Measurements from ENCODE around the gene MTG2.

Gene MTG2

GRCh38 chr20:62174021-62174804 is 8.6 kb upstream of the MTG2 start:
- H2AFZ ChIP-seq (ENCODE audit: low read depth, low read length): no peak overlapping the region
- no peak overlapping the region for H3K27ac ChIP-seq (ENCODE audit: low read length)
- no peaks in the 10 kb centered on the region for H3K9me3 ChIP-seq (ENCODE audit: insufficient read depth, low read length)
- no peak overlapping the region for H3K4me3 ChIP-seq (ENCODE audit: low read length)
- no peak overlapping the region for H3K9ac ChIP-seq (ENCODE audit: low read length)
- no peaks in the 10 kb centered on the region for H3K27me3 ChIP-seq (ENCODE audit: low read depth, low read length)
- H3K79me2 ChIP-seq (ENCODE audit: low read length): no peaks in the 10 kb centered on the region
- no peaks in the 10 kb centered on the region for H3K4me1 ChIP-seq (ENCODE audit: low read length)
- peaks cover 3% of the 10 kb centered on the region for H3K36me3 ChIP-seq (replicated peaks; ENCODE audit: low read depth, low read length)
- H4K20me1 ChIP-seq (ENCODE audit: insufficient read depth, low read length): no peaks in the 10 kb centered on the region
- TF ChIP-seq CTCF (IDR thresholded peaks at IDR 0.05; ENCODE audit: low read depth, low read length) (no peak), EZH2phosphoT487 (IDR thresholded peaks at IDR 0.05; ENCODE audit: low read depth) (no peak)
- no peak overlapping the region for H3K4me2 ChIP-seq (ENCODE audit: low read length)

GRCh38 chr20:62174870-62175624 is 7.8 kb upstream of the MTG2 start:
- no peaks in the 10 kb centered on the region for H3K9me3 ChIP-seq (ENCODE audit: insufficient read depth, low read length)
- no peak overlapping the region for H2AFZ ChIP-seq (ENCODE audit: low read depth, low read length)
- TF ChIP-seq CTCF (IDR thresholded peaks at IDR 0.05; ENCODE audit: low read depth, low read length) (no peak), EZH2phosphoT487 (IDR thresholded peaks at IDR 0.05; ENCODE audit: low read depth) (no peak)
- no peaks in the 10 kb centered on the region for H3K4me1 ChIP-seq (ENCODE audit: low read length)
- H3K36me3 ChIP-seq (replicated peaks; ENCODE audit: low read depth, low read length): peaks cover 3% of the 10 kb centered on the region
- no peaks in the 10 kb centered on the region for H3K27me3 ChIP-seq (ENCODE audit: low read depth, low read length)
- no peaks in the 10 kb centered on the region for H4K20me1 ChIP-seq (ENCODE audit: insufficient read depth, low read length)
- no peak overlapping the region for H3K9ac ChIP-seq (ENCODE audit: low read length)
- H3K4me2 ChIP-seq (ENCODE audit: low read length): no peak overlapping the region
- no peaks in the 10 kb centered on the region for H3K79me2 ChIP-seq (ENCODE audit: low read length)
- no peak overlapping the region for H3K27ac ChIP-seq (ENCODE audit: low read length)
- H3K4me3 ChIP-seq (ENCODE audit: low read length): no peak overlapping the region

- Histone ChIP-seq H3K27ac (ENCODE audit: low read length) (no peak overlapping the region), H3K9ac (ENCODE audit: low read length) (no peak overlapping the region), H3K4me3 (ENCODE audit: low read length) (no peak overlapping the region), H3K36me3 (replicated peaks; ENCODE audit: low read depth, low read length) (peaks cover 3% of the 10 kb centered on the region), H3K4me1 (ENCODE audit: low read length) (no peaks in the 10 kb centered on the region), H3K27me3 (ENCODE audit: low read depth, low read length) (no peaks in the 10 kb centered on the region), H3K4me2 (ENCODE audit: low read length) (no peak overlapping the region), H2AFZ (ENCODE audit: low read depth, low read length) (no peak overlapping the region), H3K79me2 (ENCODE audit: low read length) (no peaks in the 10 kb centered on the region), H4K20me1 (ENCODE audit: insufficient read depth, low read length) (no peaks in the 10 kb centered on the region), H3K9me3 (ENCODE audit: insufficient read depth, low read length) (no peaks in the 10 kb centered on the region)
- no peak for TF ChIP-seq CTCF (IDR thresholded peaks at IDR 0.05; ENCODE audit: low read depth, low read length)
- TF ChIP-seq EZH2phosphoT487 (IDR thresholded peaks at IDR 0.05; ENCODE audit: low read depth): no peak
These were observed 7.1 kb upstream of the MTG2 start for GRCh38 chr20:62175711-62176110.

GRCh38 chr20:62176866-62177265 is 6.0 kb upstream of the MTG2 start:
- no peak for TF ChIP-seq CTCF (IDR thresholded peaks at IDR 0.05; ENCODE audit: low read depth, low read length)
- TF ChIP-seq EZH2phosphoT487 (IDR thresholded peaks at IDR 0.05; ENCODE audit: low read depth): no peak
- H4K20me1 ChIP-seq (ENCODE audit: insufficient read depth, low read length): no peaks in the 10 kb centered on the region
- H3K4me1 ChIP-seq (ENCODE audit: low read length): peaks cover 3% of the 10 kb centered on the region
- no peak overlapping the region for H2AFZ ChIP-seq (ENCODE audit: low read depth, low read length)
- peaks cover 3% of the 10 kb centered on the region for H3K36me3 ChIP-seq (replicated peaks; ENCODE audit: low read depth, low read length)
- no peaks in the 10 kb centered on the region for H3K27me3 ChIP-seq (ENCODE audit: low read depth, low read length)
- peaks cover 3% of the 10 kb centered on the region for H3K79me2 ChIP-seq (ENCODE audit: low read length)
- no peak overlapping the region for H3K4me2 ChIP-seq (ENCODE audit: low read length)
- H3K9me3 ChIP-seq (ENCODE audit: insufficient read depth, low read length): no peaks in the 10 kb centered on the region
- H3K9ac ChIP-seq (ENCODE audit: low read length): no peak overlapping the region
- H3K27ac ChIP-seq (ENCODE audit: low read length): no peak overlapping the region
- no peak overlapping the region for H3K4me3 ChIP-seq (ENCODE audit: low read length)
